Lung (tissue), 12 donors: ENCODE measurements around the gene MMP25. TPM values are rescaled to one million over a fixed set of nuclear protein-coding genes. Genes with fewer than 3 reads are reported as not detected.

Experiments
- ATAC-seq: fragments of 200-7000 bp; cut with Tn5 transposase; one replicate; pipeline ENCODE4 v1.9.1; 2020; ENCODE audit warnings: moderate number of reproducible peaks; ENCODE audit not compliant: insufficient read depth, low FRiP score
- DNase-seq, 3 donors: peaks; one replicate each; pipeline ENCODE4 v3.0.0-alpha.2; 2013 to 2017
- H3K27ac ChIP-seq, 2 donors: one replicate each; pipeline ENCODE4 v1.5.1; 2013; ENCODE audit warnings: mild to moderate bottlenecking in 2 of 2, moderate library complexity in 2 of 2, control low read depth in 1 of 2, inconsistent platforms in 1 of 2, low read depth in 1 of 2, low read length in 1 of 2
- H3K27me3 ChIP-seq, 3 donors: one replicate each; pipeline ENCODE4 v1.5.1; 2013; ENCODE audit warnings: low read length in 2 of 3; ENCODE audit not compliant: control insufficient read depth in 3 of 3, insufficient read depth in 3 of 3
- H3K36me3 ChIP-seq, 4 donors: one replicate each; pipeline ENCODE4 v1.5.1; 2013; ENCODE audit warnings: low read length in 4 of 4, mild to moderate bottlenecking in 1 of 4, moderate library complexity in 1 of 4; ENCODE audit not compliant: control insufficient read depth in 4 of 4, insufficient read depth in 4 of 4
- H3K4me1 ChIP-seq, 5 donors: one replicate each; pipeline ENCODE4 v1.5.1; 2013; ENCODE audit warnings: low read length in 5 of 5, mild to moderate bottlenecking in 2 of 5, moderate library complexity in 1 of 5; ENCODE audit not compliant: control insufficient read depth in 5 of 5, insufficient read depth in 5 of 5
- H3K4me3 ChIP-seq: one replicate; pipeline ENCODE4 v1.5.1; 2013; ENCODE audit warnings: mild to moderate bottlenecking, control low read depth, moderate library complexity
- H3K9ac ChIP-seq, 2 donors: one replicate each; pipeline ENCODE4 v1.5.1; 2013; ENCODE audit warnings: low read length in 2 of 2, control low read depth in 1 of 2; ENCODE audit not compliant: insufficient read depth in 1 of 2
- H3K9me3 ChIP-seq, 4 donors: one replicate each; pipeline ENCODE4 v1.5.1; 2013; ENCODE audit warnings: low read length in 3 of 4, mild to moderate bottlenecking in 1 of 4, moderate library complexity in 1 of 4; ENCODE audit not compliant: control insufficient read depth in 4 of 4, insufficient read depth in 3 of 4
- WGBS, 2 donors: extraction: QIAGEN DNeasy Blood & Tissue Kit; methylation state at CpG; one replicate each; pipeline ENCODE4 v1.1.7; 2013; 5-methylcytosine and 5-hydroxymethylcytosine counted together
- polyA plus RNA-seq, 2 donors: library from polyadenylated mRNA; stranded (reverse); fragments of 200-250 nt; gene quantifications; one replicate each; pipeline ENCODE4 v1.2.1, GENCODE V29; 2013
- total RNA-seq, 2 donors: library from RNA; depleted of rRNA in 1 of 2; stranded (reverse); fragments of >200 nt in 1 of 2; gene quantifications; one replicate each; pipeline ENCODE4 v1.2.1, GENCODE V29; 2014 to 2021
- TF ChIP-seq, protein P1 (sequence below): IDR thresholded peaks from 2 replicates; pipeline ENCODE4 v1.5.1; 2012; ENCODE audit warnings: mild to moderate bottlenecking; ENCODE audit errors: control extremely low read depth, extremely low read depth
- donor health status: control.
- donor health status: control.
- donor health status: Bipolar disorder and iron deficiency.
- donor health status: healthy.
- donor health status: DM: yes; HTN: yes; CAD: no.

MMP25 gene
- total and polyA plus RNA-seq, 4 donors: 4.2 to 94.4 (median 20.6) TPM

DNA sequence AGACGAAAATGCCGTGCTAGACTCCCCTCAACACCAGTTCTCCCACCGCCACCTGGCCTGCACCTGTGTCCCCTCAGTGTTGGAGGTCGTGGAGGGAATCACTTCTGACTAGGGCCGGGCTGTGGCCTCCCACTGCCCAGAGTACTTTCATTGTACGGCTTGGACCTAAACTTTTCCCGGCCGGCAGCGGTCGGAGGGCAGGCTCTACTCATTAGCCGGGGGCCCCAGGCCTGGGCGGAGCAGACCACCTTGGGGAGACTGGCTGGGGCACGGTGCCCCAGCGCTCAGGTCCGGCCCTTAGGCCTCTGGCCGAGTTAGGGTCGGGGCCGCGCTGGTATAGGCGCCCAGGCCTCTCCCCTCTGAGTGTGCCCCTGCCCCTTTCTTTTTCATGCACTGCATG, 29.0 kb upstream of the MMP25 start:
- Histone ChIP-seq H3K36me3 (peaks cover 0 to 3% (median 0%) of the 10 kb centered on the region in 4 donors), H3K4me3 (no peak overlapping the region), H3K27ac (no peak overlapping the region), H3K9ac (no peak overlapping the region), H3K9me3 (no peaks in the 10 kb centered on the region), H3K27me3 (peaks cover 0 to 25% (median 17%) of the 10 kb centered on the region in 3 donors), H3K4me1 (peaks cover 0 to 42% (median 13%) of the 10 kb centered on the region in 5 donors)
- WGBS, 2 donors: 73 to 79% methylated on average over 20 of the region's 20 CpGs
- TF ChIP-seq, protein P1, sequence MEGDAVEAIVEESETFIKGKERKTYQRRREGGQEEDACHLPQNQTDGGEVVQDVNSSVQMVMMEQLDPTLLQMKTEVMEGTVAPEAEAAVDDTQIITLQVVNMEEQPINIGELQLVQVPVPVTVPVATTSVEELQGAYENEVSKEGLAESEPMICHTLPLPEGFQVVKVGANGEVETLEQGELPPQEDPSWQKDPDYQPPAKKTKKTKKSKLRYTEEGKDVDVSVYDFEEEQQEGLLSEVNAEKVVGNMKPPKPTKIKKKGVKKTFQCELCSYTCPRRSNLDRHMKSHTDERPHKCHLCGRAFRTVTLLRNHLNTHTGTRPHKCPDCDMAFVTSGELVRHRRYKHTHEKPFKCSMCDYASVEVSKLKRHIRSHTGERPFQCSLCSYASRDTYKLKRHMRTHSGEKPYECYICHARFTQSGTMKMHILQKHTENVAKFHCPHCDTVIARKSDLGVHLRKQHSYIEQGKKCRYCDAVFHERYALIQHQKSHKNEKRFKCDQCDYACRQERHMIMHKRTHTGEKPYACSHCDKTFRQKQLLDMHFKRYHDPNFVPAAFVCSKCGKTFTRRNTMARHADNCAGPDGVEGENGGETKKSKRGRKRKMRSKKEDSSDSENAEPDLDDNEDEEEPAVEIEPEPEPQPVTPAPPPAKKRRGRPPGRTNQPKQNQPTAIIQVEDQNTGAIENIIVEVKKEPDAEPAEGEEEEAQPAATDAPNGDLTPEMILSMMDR: no peak
- ATAC-seq: no peak
- no peak for DNase-seq

DNA sequence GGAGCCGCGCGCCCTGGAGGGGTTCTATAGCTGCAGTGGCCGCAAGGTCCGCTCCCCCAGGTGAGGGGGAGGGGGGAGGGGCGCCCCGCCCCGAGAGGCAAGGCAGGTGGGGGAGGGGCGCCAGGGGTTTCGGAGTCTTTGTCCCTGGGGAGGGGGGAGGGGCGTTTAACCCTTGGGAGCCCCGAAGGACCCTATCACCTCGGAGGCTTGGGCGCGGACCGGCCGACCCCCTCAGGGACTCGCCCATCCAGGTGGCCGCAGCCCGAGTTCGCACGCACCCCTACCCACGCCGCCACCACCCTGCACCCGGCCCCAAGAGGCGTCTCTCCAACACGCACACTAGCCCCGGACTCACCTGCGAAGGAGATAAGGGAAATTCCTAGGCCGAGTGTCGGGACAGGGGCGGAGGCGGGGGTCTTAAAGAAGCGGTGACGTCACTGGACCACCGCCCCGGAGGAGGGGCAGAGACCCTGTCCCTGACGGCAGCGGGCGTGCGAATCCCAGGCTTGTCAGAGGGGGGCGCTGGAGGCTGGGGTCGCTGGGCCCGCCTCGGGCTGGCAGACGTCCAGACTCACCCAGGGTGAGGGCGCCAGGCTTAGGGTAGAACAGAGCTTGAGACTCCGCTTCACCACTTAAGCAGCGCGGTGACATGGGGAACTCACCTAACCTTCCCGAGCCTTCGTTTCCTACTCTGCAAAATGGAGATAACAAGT, 28.4 kb upstream of the MMP25 start, which contains the start of gene CLDN6:
CLDN6 (minus strand) TSS at position 390 of the 713 bp plus-strand sequence. CDS start 2,162 bp downstream, outside the sequence.
- Histone ChIP-seq H3K4me1 (peaks cover 0 to 47% (median 18%) of the 10 kb centered on the region in 5 donors), H3K9me3 (no peaks in the 10 kb centered on the region), H3K4me3 (no peak within 1 kb of the TSS), H3K36me3 (peaks cover 0 to 3% (median 0%) of the 10 kb centered on the region in 4 donors), H3K27ac (no peak within 1 kb of the TSS), H3K27me3 (peaks cover 0 to 19% (median 17%) of the 10 kb centered on the region in 3 donors), H3K9ac (peak within 1 kb of the TSS in 1 of 2 donors; percentile 1)
- 12 to 15% methylated on average over 49 to 52 of the region's 52 CpGs for WGBS, 2 donors
- ATAC-seq: no peak
- TF ChIP-seq, protein P1: no peak
- peak; percentile 65 to 89 (median 81) for DNase-seq

DNA sequence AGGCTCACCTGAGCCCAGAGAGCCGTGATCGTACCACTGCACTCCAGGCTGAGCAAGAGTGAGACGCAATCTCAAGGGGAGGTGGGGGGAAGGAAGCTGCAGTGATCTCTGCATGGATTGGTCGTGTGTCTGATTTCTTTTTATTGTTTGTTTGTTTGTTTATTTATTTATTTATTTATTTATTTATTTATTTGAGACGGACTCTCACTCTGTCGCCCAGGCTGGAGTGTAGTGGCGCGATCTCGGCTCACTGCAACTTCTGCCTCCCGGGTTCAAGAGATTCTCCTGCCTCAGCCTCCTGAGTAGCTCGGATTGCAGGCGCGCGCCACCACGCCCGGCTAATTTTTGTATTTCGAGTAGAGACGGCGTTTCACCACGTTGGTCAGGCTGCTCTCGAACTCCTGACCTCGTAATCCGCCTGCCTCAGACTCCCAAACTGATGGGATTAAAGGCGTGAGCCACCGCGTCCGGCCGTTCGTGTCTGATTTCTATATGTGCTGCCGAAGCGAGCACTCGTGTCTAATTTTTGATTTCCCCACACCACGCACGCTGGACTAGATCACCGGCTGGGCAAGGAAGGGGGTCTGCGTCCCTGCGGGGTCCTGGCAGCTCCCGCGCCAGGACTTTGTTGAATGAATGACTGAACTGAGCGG, 26.6 kb upstream of the MMP25 start:
- DNase-seq: no peak
- Histone ChIP-seq H3K9ac (peak overlapping the region in 1 of 2 donors; percentile 32), H3K27ac (peak overlapping the region in 1 of 2 donors; percentile 99), H3K4me1 (peaks cover 0 to 45% (median 26%) of the 10 kb centered on the region in 5 donors), H3K27me3 (peaks cover 0 to 13% (median 9%) of the 10 kb centered on the region in 3 donors), H3K9me3 (no peaks in the 10 kb centered on the region), H3K4me3 (peak overlapping the region; percentile 25), H3K36me3 (peaks cover 0 to 3% (median 0%) of the 10 kb centered on the region in 4 donors)
- TF ChIP-seq, protein P1: no peak
- no peak for ATAC-seq
- WGBS, 2 donors: 30% methylated on average over 40 of the region's 40 CpGs
